H1 (cell line): ENCODE measurements around the gene LRRC17. TPM values are rescaled to one million over a fixed set of nuclear protein-coding genes. Genes with fewer than 3 reads are reported as not detected.
A peak's percentile ranks its signal among the peaks of the same experiment; 100 is the strongest.

ENCODE experiments used
- CTCF ChIA-PET: fragments of 300-600 bp; sonication (Branson Sonifier 250); formaldehyde crosslinking; loops from one replicate; lab custom pipeline; 2021; ENCODE audit not compliant: partially characterized antibody; lab: Charles Lee
- POLR2A ChIA-PET: fragments of 300-600 bp; sonication (Branson Sonifier 250); formaldehyde crosslinking; loops from one replicate; lab custom pipeline; 2021; ENCODE audit warnings: inconsistent platforms; ENCODE audit not compliant: partially characterized antibody; lab: Charles Lee
- DNase-seq, 2 experiments: peaks; one replicate each; pipeline versions ENCODE4 v3.0.0 to v3.0.0-alpha.2; 2010 to 2022; ENCODE audit warnings: low spot score in 2 of 2, low read depth in 1 of 2, mixed read lengths in 1 of 2
- FAIRE-seq: peaks from 2 replicates; lab custom pipeline; 2011; peaks lifted over from hg19 to GRCh38; lab: Jason Lieb, UNC
- H2AFZ ChIP-seq: 2 replicates; pipeline ENCODE4 v1.8.1; 2012; ENCODE audit warnings: low read length, inconsistent platforms
- H2AK5ac ChIP-seq: 2 replicates; pipeline ENCODE4 v1.6.1; 2013; ENCODE audit warnings: low read depth, low read length
- H2BK120ac ChIP-seq: replicated peaks from 2 replicates; pipeline ENCODE3; 2013; ENCODE audit warnings: low read depth, low read length, inconsistent platforms
- H2BK12ac ChIP-seq: 2 replicates; pipeline ENCODE4 v1.6.1; 2013; ENCODE audit warnings: low read depth, low read length
- H2BK15ac ChIP-seq: 2 replicates; pipeline ENCODE4 v1.6.1; 2013; ENCODE audit warnings: low read length
- H2BK20ac ChIP-seq: 2 replicates; pipeline ENCODE4 v1.6.1; 2013; ENCODE audit warnings: low read length
- H2BK5ac ChIP-seq: 2 replicates; pipeline ENCODE4 v1.6.1; 2013; ENCODE audit warnings: low read depth, low read length
- H3K14ac ChIP-seq: 2 replicates; pipeline ENCODE4 v1.6.1; 2013; ENCODE audit warnings: inconsistent platforms; ENCODE audit not compliant: insufficient read length
- H3K18ac ChIP-seq: 2 replicates; pipeline ENCODE4 v1.6.1; 2013; ENCODE audit warnings: low read length; ENCODE audit errors: extremely low read depth
- H3K23ac ChIP-seq: 2 replicates; pipeline ENCODE4 v1.6.1; 2013; ENCODE audit warnings: inconsistent platforms; ENCODE audit not compliant: insufficient read length
- H3K23me2 ChIP-seq: 2 replicates; pipeline ENCODE4 v1.6.1; 2013; ENCODE audit warnings: low read depth, low read length
- H3K27ac ChIP-seq: 2 replicates; pipeline ENCODE4 v1.6.1; 2011; ENCODE audit warnings: low read depth, low read length, inconsistent platforms
- H3K27me3 ChIP-seq, 4 experiments: replicated peaks in 1 of 4; 1 replicate in 1 of 4; 2 replicates in 3 of 4; pipeline versions ENCODE4 v1.6.1 to v1.8.1; 2011 to 2013; ENCODE audit warnings: low read length in 3 of 4, mild to moderate bottlenecking in 3 of 4, inconsistent platforms in 2 of 4, mixed read lengths in 2 of 4, moderate library complexity in 1 of 4; ENCODE audit not compliant: control insufficient read depth in 3 of 4, insufficient read depth in 3 of 4; ENCODE audit errors: extremely low read depth in 1 of 4
- H3K36me3 ChIP-seq, 4 experiments: 2 replicates each; pipeline versions ENCODE4 v1.6.1 to v1.8.1; 2011 to 2013; ENCODE audit warnings: mild to moderate bottlenecking in 4 of 4, low read length in 3 of 4, moderate library complexity in 2 of 4, control low read depth in 1 of 4, inconsistent platforms in 1 of 4; ENCODE audit not compliant: insufficient read depth in 4 of 4, control insufficient read depth in 2 of 4
- H3K4ac ChIP-seq: replicated peaks from 2 replicates; pipeline ENCODE3; 2013; ENCODE audit warnings: low read length, low read depth, mixed read lengths, inconsistent platforms; ENCODE audit not compliant: insufficient read length
- H3K4me1 ChIP-seq, 4 experiments: replicated peaks in 1 of 4; 1 replicate in 1 of 4; 2 replicates in 3 of 4; pipeline versions ENCODE4 v1.6.1 to v1.8.1; 2011 to 2013; ENCODE audit warnings: low read length in 3 of 4, inconsistent platforms in 2 of 4, mixed read lengths in 1 of 4; ENCODE audit not compliant: insufficient read depth in 4 of 4, control insufficient read depth in 3 of 4
- H3K4me2 ChIP-seq, 2 experiments: 2 replicates each; pipeline versions ENCODE4 v1.6.1 to v1.8.1; 2011 to 2013; ENCODE audit warnings: low read depth in 2 of 2, low read length in 2 of 2, control low read depth in 1 of 2, inconsistent platforms in 1 of 2, mild to moderate bottlenecking in 1 of 2; ENCODE audit not compliant: insufficient read depth in 1 of 2
- H3K4me3 ChIP-seq, 4 experiments: fragments of 200-600, 300-600 bp in 1 of 4; sonication (generic), shearing (Covaris generic), sonication (Bioruptor Twin) in 1 of 4; 2 replicates each; pipeline versions ENCODE4 v1.5.1 to v1.8.1; 2011 to 2016; ENCODE audit warnings: low read length in 4 of 4, low read depth in 3 of 4, control low read depth in 2 of 4, inconsistent platforms in 2 of 4, mild to moderate bottlenecking in 2 of 4, mixed read lengths in 1 of 4, moderate library complexity in 1 of 4; ENCODE audit not compliant: insufficient read depth in 2 of 4; ENCODE audit errors: extremely low read depth in 1 of 4
- H3K56ac ChIP-seq: replicated peaks from 2 replicates; pipeline ENCODE3; 2013; ENCODE audit warnings: low read depth, mild to moderate bottlenecking, mixed read lengths, low read length, inconsistent platforms; ENCODE audit not compliant: insufficient read length
- H3K79me1 ChIP-seq: 2 replicates; pipeline ENCODE4 v1.6.1; 2013; ENCODE audit warnings: low read depth, low read length, control low read depth
- H3K79me2 ChIP-seq, 2 experiments: 2 replicates each; pipeline versions ENCODE4 v1.6.1 to v1.8.1; 2012 to 2013; ENCODE audit warnings: low read length in 2 of 2, mild to moderate bottlenecking in 2 of 2, inconsistent platforms in 1 of 2; ENCODE audit not compliant: insufficient read depth in 2 of 2, control insufficient read depth in 1 of 2
- H3K9ac ChIP-seq, 4 experiments: replicated peaks in 1 of 4; 1 replicate in 1 of 4; 2 replicates in 3 of 4; pipeline versions ENCODE4 v1.6.1 to v1.8.1; 2011 to 2013; ENCODE audit warnings: low read depth in 3 of 4, low read length in 3 of 4, control low read depth in 2 of 4, mild to moderate bottlenecking in 2 of 4, moderate library complexity in 2 of 4, inconsistent platforms in 1 of 4; ENCODE audit errors: extremely low read depth in 1 of 4
- H3K9me3 ChIP-seq, 2 experiments: 2 replicates each; pipeline versions ENCODE4 v1.6.1 to v1.8.1; 2012 to 2013; ENCODE audit warnings: mild to moderate bottlenecking in 2 of 2, moderate library complexity in 2 of 2, control low read depth in 1 of 2, inconsistent platforms in 1 of 2, low read depth in 1 of 2, low read length in 1 of 2, mixed read lengths in 1 of 2; ENCODE audit not compliant: insufficient read depth in 2 of 2
- H4K20me1 ChIP-seq, 2 experiments: replicated peaks in 1 of 2; 2 replicates each; pipeline versions ENCODE3 to v1.8.1; 2011 to 2013; ENCODE audit warnings: inconsistent platforms in 2 of 2, low read length in 2 of 2, mild to moderate bottlenecking in 1 of 2; ENCODE audit not compliant: insufficient read depth in 2 of 2, control insufficient read depth in 1 of 2
- H4K5ac ChIP-seq: 2 replicates; pipeline ENCODE4 v1.6.1; 2013; ENCODE audit warnings: low read length, low read depth, mixed read lengths, inconsistent platforms; ENCODE audit not compliant: insufficient read length
- H4K8ac ChIP-seq: 2 replicates; pipeline ENCODE4 v1.8.0; 2013; ENCODE audit warnings: mild to moderate bottlenecking, moderate library complexity, low read length, inconsistent platforms; ENCODE audit not compliant: insufficient read depth; ENCODE audit errors: extremely low read depth
- H4K91ac ChIP-seq: replicated peaks from 2 replicates; pipeline ENCODE3; 2013; ENCODE audit warnings: low read length, mixed read lengths, inconsistent platforms; ENCODE audit not compliant: insufficient read length
- BCL11A ChIP-seq, 2 experiments: IDR thresholded peaks; one replicate each; pipeline ENCODE4 v1.6.1; 2011; ENCODE audit warnings: low read depth in 2 of 2, low read length in 2 of 2, mild to moderate bottlenecking in 2 of 2
- WGBS, 2 experiments: shearing (Covaris generic) in 1 of 2; methylation state at CpG; one replicate each; pipeline versions ENCODE4 v1.1.6 to v1.1.7; 2013 to 2015; ENCODE audit warnings: low lambda C conversion rate in 2 of 2, mixed read lengths in 2 of 2, inconsistent platforms in 1 of 2, low coverage in 1 of 2, missing lambda C conversion rate in 1 of 2; ENCODE audit not compliant: insufficient replicate concordance in 2 of 2, insufficient coverage in 1 of 2, insufficient read length in 1 of 2; ENCODE audit errors: extremely low coverage in 1 of 2, missing lambda C conversion rate in 1 of 2; 5-methylcytosine and 5-hydroxymethylcytosine counted together
- polyA plus RNA-seq, 7 experiments: library from polyadenylated mRNA; depleted of rRNA in 3 of 7; stranded (reverse) in 5 of 7; unstranded in 2 of 7; fragments of >200 nt in 5 of 7; fragments of 200-250 nt in 2 of 7; gene quantifications; 1 replicate in 5 of 7; 2 replicates in 1 of 7; 4 replicates in 1 of 7; pipeline versions ENCODE4 v1.2.1 to v1.2.3, GENCODE V29; 2011 to 2013; ENCODE audit warnings: missing spikeins in 2 of 7, mixed read lengths in 2 of 7
- total RNA-seq: library from RNA; stranded (reverse); fragmentation: NEBNext Ultra II Directional; extraction: Animal tissue kit (Norgen Biotek cat#: 25700); gene quantifications from 2 replicates; pipeline ENCODE4 v1.2.1, GENCODE V29; 2021

Gene LRRC17
- total and polyA plus RNA-seq, 2 of the 8 experiments (the other 6 are each of a cell fraction or from before 2014, with no cell fraction given) = 3.0 TPM

DNA sequence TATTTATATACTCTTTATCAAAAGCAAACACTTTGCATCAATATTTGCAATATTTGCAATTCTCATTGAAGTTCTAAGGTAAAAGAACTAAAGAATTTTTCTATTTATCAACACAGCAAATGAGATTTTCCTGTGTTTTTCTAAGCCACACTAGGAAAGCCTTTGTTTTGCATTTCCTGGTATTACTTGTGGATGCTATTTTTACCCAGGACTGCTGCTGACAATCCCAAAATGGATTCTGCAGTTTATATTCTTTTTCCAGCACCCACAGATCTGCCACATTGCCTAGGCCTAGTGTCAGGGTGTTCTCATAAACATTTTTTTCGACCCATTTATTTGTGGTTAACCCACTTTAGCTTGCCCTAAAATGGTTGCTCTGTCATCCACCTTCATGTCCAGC, 25.9 kb downstream of the LRRC17 start:
- H2BK12ac ChIP-seq = no peak overlapping the region
- no peak overlapping the region for H4K5ac ChIP-seq
- 81% methylated on average over 1 of the region's 1 CpG; no CpG with 5 or more reads in 1 of the 2 experiments for WGBS, 2 experiments
- no peak overlapping the region for H3K4me2 ChIP-seq
- no peak overlapping the region for H3K56ac ChIP-seq
- no peak overlapping the region for H2AFZ ChIP-seq
- H3K4me1 ChIP-seq = peaks cover 11 to 36% (median 27%) of the 10 kb centered on the region in 4 experiments; a peak in 6 of 7 replicates
- no peaks in the 10 kb centered on the region for H3K79me2 ChIP-seq
- H4K8ac ChIP-seq = no peak overlapping the region
- DNase-seq (no peak), FAIRE-seq (no peak)
- H4K20me1 ChIP-seq = no peaks in the 10 kb centered on the region
- H3K4me3 ChIP-seq = no peak overlapping the region
- H3K23ac ChIP-seq = no peak overlapping the region
- H3K18ac ChIP-seq = no peak overlapping the region; the same call in 1 of the 2 replicates
- no peak overlapping the region for H2BK15ac ChIP-seq
- no peaks in the 10 kb centered on the region for H3K79me1 ChIP-seq
- no peaks in the 10 kb centered on the region for H3K23me2 ChIP-seq
- H3K4ac ChIP-seq = peak overlapping the region; percentile 3
- ChIA-PET POLR2A (no interaction called here), CTCF (interaction anchor here (0.9 to 2.0 kb wide), 2 partner anchors 10 to 30 kb away, joined by 4 to 6 read pairs; no protein-coding TSS in a partner anchor)
- no peak overlapping the region for H3K9ac ChIP-seq
- no peak overlapping the region for H3K27ac ChIP-seq
- no peaks in the 10 kb centered on the region for H3K36me3 ChIP-seq
- no peak overlapping the region for H3K14ac ChIP-seq
- H2BK20ac ChIP-seq = no peak overlapping the region; the same call in 1 of the 2 replicates
- no peak overlapping the region for H2AK5ac ChIP-seq
- peak overlapping the region; percentile 8 for H4K91ac ChIP-seq
- no peak for TF ChIP-seq BCL11A (IDR thresholded peaks at IDR 0.05; ENCODE audit: low read depth in 2 of 2, low read length in 2 of 2)
- TF ChIP-seq, all 59 proteins: peak for 0
- H2BK120ac ChIP-seq = peak overlapping the region; percentile 4
- no peaks in the 10 kb centered on the region for H3K9me3 ChIP-seq
- peak overlapping the region; percentile 38; the same call in 1 of the 2 replicates for H2BK5ac ChIP-seq
- no peaks in the 10 kb centered on the region for H3K27me3 ChIP-seq
